Hematopoietic multipotent progenitor cell treated with erythropoietin and hydrocortisone succinate and interleukin-3 and kit ligand, for 4 days (in vitro differentiated cells): ENCODE data around the gene PSMD1.

ENCODE experiments used
- DNase-seq: peaks from one replicate; pipeline ENCODE4 v3.0.0-alpha.2; 2015

The PSMD1 gene

DNA sequence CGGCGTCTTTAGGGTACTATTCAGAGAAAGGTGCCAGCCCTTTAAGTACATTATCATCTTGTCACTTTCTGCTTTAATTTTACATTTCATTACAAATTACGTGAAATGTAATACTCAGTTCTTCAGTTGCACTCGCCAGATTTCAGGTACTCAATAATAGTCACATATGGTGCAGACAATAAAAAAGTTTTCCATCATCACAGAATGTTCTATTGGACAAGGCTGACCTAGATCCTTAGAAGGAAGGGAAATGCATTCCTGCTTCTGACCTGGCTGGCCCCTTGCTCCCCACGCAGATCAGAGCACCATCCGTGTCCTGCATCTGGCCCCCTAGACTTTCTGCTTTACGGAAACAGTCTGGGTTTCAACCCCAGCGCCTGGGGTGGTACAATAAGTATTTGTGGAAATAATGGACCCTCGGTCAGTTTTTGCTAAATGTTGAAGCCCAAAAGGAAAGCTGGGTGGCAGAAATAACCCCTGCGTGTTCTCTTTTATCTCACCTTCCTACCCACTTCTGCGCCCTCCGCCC lies 20.0 kb upstream of the PSMD1 start:
- no peak for DNase-seq

DNA sequence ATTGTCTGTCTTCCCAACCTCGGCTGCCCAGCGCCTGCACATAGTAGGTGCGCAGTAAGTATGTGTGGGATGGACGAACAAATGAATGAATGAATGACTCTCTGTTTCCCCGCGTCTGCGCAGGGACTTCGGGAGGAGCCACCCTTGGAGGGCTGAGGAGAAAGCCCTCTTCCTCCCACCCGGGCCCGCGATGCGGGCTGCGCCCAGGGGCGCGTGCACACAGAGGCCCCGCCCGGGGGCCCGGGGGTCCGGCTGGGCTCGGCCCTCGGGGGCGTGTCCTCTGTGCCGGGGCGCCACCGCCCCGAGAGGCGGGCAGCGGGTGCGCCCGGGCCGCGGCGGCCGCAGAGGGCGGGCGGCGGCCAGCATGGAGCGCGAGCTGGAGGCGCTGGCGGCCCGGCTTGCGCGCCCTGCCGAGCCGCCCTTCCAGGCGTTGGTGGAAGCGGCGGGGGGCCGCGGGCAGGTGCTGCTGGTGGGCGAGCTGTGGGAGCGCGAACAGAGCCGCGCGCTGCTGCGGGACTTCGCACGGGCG lies 19.4 kb upstream of the PSMD1 start, which contains the start of gene C2orf72:
C2orf72 (plus strand) TSS at position 322 of the 529 bp plus-strand sequence; CDS start at position 365, 43 bp downstream.
- peak; percentile 31 for DNase-seq

DNA sequence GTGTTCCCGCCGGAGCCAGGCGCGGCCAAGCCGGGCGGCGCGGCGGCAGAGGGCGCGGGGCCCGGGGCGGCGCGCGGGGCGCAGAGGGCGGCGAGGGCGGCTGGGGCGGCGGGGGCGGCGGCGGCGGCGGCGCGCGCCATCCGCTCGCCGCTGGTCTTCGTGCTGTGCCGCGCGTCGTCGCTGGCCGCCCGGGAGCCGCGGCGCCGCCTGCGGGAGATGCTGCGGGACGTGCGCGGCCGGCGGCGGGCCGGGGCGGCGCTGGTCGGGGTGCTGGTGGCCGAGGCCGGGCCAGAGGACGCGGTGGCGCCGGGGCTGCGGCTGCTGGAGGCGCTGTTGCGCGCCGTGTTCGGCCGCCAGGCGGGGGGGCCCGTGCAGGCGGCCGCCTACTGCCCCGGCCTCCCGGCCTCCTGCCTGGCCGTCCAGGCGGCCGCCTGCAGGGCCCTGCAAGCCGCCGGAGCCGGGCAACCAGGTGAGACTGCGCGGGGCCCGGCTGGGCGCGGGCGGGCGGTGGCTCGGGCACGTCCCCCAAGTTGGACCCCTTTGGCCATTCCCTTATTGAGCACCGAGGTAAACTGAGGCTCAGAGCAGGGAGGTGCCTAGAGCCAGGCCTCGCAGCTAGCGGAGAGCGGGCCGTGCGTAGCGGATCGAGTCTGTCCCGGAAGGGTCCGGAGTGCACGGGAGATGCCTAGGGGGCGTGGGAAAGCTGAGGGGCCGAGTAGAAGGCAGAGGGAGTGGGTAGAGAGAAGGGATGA lies 18.8 kb upstream of the PSMD1 start:
- DNase-seq = no peak

DNA sequence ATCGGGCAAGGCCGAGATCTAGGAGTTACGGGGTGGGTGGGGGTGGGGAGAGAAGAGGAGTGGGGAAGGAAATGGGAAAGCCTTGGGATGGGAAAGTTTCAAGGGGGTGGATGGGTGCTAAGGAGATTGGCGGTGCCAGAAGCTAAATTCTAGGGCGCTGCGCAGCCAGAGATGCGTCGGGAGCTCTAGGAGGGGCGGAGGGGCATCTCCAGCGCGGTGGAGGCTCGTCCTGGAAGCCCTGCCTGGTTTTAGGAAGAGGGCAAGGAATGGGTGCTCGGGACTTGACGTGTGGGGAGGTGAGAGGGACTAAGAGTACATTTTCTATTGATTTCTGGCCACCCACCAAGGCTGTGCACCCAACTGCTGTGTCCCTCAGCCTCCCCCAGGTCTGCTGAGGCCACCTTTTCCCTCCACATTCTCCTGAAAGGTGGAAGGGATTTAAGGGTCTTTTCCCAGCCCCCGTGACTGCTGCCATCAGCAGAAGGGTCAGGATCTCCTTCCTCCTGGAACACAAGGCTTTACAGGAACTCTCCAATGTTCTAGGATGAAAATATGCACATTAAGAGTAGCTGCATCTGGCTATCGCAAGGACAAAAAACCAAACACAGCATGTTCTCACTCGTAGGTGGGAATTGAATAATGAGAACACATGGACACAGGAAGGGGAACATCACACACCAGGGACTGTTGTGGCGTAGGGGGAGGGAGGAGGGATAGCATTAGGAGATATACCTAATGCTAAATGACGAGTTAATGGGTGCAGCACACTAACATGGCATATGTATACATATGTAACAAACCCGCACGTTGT lies 18.0 kb upstream of the PSMD1 start:
- DNase-seq = no peak

DNA sequence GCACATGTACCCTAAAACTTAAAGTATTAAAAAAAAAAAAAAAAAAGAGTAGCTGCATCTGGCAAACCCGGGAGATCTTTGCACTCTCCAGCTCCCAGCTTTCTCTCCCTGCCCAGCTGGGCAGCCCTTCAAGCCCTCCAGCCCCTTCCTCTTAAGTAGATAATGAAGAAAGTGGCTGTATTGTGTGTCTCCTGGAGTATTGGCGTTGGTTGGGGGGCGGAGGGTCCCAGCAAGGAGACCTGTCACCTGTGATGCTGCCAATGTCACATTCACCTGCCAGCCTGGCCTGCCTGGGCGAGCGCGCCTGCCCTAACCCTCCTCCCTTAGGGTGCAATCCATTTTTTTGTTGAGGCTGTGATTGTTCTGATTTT lies 17.4 kb upstream of the PSMD1 start:
- no peak for DNase-seq

DNA sequence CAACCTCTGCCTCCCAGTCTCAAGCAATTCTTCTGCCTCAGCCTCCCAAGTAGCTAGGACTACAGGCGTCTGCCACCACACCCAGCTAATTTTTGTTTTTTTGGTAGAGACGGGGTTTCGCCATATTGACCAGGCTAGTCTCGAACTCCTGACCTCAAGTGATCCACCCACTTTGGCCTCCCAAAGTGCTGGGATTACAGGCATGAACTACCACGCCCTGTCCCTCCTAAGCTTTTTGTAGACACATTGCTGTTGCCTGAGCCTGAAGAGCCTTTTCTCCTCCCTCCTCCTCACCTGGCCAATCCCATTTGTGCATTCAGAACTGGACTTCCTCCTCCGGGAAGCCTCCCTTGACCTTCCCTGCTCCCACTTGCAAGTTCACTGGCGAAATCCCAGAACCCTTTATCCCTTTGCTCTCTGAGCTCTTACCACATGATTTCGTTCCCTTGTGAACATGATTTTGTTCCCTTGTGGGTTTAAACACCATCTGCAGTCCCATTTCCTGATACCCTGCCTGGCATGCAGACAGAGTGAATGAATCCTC lies 16.8 kb upstream of the PSMD1 start:
- DNase-seq = no peak

DNA sequence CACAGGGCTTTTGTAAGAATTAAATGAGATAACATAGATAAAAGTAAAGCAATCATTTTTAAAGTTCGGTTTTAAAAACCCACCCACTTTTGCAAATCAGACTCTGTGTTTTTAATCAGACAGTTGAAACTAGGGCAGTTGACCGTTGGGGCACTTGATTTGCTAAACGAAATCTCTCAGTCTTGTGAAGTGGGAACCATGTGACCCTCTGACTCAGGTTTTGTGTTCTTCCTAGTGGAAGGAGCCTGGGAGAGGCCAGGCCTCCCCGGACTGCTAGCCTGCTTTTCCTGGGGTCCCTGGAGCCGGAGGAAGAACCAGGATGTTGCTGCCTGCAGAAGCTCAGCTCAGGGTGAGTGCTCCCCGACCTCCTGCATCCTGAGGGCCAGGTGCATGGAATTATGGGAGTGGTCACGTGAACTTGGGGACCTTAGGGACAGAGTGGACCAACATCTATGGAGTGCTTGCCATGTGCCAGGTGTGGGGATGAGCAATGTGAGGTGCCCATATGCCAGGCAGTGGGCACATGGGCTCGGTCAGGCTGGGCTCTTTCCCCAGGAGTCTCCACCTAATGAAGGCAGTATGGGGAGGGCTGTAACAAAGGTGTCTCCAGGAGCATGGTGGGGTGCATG lies 15.5 kb upstream of the PSMD1 start:
- DNase-seq = no peak

DNA sequence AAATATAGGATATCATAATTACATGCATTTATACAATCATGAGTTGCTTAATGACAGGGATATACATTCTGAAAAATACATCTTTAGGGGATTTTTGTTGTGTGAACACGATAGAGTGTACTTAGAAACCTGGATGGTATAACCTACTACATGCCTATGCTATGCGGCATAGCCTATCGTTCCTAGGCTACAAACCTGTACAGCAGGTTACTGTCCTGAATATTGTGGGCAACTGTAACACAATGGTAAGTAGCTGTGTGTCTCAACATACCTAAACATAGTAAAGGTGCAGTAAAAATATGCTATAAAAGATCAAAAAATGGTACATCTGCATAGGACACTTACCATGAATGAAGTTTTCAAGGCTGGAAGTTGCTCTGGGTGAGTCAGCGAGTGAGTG lies 12.9 kb upstream of the PSMD1 start:
- no peak for DNase-seq

DNA sequence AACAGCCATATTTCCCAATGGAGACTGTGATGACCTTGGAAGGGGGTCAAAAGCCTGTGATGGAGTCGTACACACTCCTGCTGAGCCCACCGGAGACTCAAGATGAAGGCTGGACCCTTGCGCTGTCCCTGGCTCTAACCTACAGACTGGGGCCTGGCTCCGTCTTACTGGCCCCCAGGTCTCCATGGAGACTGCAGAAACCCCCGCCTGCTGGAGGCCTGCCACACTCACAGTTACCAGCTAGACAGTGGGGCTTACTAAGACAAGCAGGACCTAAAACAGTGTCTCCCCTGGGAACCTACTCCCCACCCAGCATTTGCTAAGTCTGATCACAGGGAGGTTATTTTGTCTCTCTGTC lies 9.8 kb upstream of the PSMD1 start:
- no peak for DNase-seq

DNA sequence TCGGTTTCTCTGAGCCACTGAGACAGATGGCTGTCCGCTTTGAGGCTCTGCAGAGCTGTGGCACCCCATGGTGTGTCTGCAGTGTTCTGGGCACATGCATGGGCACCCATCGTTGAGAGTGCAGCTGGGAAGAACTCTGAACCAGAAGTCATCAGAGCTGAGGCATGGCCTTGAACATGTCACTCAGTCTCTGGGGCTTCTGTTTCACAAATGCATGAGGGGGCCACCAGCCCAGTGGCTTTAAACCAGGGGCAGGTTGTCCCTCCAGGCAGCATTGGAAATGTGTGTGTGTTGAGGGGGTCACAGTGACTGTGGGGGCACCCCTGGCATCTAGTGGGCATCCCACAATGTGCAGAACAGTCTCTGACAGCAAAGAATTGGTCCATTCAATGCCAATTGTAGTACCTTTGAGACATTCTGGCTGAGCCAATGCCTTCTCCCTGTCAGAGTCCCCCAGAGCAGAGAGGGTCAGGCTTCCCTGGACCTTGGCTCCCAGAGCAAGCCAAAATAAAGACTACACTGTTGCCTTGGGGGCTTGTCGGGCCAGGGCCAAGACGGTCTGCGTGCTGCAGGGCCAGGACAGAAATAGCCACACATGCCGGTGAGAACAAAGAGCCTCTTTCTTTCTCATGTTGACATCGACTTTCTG lies 9.3 kb upstream of the PSMD1 start:
- no peak for DNase-seq

DNA sequence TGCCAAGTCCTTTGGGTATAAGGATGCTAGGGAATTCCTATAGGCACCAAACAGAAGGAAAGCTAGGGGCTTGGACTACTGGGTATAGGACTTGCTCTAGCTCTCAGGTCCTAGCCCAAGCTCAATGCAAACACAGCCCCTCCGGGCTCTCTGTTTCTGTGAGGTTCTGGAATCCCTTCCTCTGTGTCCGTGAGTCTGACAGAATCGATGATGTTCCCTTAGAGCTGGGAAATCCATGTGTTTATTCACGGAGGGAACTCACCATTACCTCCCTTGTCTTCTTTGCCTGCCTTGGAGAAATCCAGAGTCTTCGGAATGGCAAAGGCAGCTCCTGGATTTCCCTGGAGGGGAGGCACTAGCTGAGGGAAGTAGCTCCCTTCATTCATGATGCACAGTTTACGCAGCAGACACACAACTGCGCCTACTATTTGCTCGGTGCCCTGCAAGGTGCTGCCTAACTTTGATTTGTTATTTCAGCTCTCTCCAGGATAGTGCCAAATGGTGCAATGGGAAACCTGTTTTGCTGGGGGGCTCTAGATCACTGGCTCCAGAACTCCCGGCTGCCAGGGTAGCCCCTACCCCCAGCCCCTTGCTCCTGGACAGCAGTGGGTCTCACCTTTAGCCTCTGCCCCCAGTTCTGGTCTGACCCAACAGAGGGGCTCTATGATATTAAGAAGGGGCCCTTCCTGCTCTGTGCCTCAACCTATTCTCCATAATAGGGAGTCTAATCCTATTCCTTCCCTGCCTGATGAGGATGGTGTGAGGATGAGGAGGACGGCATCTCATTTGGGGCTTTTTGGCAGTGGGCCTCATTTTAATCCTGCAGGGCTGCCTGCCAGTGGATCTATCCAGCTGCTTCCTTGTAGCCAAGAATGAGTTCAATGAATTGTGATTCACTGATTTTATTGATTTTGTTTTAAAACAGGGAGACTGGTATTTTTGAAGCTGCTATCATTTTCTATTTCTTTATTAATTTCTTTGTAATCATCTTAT lies 8.4 kb upstream of the PSMD1 start:
- DNase-seq = no peak

DNA sequence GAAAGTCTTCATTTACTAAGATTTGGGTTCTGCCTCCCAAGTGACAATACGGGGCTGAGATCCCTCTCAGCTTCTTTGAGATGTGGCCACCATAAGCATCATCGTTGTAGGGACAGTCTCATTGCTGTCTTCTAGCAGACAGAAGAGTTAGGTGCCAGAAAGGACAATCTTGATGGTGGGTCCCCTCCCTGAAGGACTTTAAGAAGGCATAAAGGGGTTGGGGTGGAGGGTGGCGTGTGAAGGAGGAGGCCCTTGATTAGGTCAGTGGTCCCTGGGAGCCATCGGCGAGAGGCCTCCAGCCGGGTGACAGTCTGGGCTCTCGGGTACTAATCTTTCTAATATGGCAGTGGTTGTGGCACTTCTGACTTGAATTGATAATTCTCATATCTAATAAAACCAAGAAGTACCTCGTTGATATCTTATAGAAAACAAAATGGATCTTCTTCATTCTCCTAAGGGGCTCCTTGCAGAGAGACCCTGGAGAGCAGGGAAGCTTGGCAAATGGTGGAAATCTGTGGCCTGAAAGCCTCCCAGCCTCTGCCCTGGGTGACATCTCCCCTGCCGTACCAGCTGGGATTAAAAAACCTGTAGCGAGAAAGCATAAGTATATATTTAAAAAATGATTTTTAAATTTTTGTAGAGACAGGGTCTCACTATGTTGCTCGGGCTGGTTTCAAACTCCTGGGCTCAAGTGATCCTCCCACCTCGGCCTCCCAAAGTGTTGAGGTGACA lies 7.2 kb upstream of the PSMD1 start:
- DNase-seq = no peak

DNA sequence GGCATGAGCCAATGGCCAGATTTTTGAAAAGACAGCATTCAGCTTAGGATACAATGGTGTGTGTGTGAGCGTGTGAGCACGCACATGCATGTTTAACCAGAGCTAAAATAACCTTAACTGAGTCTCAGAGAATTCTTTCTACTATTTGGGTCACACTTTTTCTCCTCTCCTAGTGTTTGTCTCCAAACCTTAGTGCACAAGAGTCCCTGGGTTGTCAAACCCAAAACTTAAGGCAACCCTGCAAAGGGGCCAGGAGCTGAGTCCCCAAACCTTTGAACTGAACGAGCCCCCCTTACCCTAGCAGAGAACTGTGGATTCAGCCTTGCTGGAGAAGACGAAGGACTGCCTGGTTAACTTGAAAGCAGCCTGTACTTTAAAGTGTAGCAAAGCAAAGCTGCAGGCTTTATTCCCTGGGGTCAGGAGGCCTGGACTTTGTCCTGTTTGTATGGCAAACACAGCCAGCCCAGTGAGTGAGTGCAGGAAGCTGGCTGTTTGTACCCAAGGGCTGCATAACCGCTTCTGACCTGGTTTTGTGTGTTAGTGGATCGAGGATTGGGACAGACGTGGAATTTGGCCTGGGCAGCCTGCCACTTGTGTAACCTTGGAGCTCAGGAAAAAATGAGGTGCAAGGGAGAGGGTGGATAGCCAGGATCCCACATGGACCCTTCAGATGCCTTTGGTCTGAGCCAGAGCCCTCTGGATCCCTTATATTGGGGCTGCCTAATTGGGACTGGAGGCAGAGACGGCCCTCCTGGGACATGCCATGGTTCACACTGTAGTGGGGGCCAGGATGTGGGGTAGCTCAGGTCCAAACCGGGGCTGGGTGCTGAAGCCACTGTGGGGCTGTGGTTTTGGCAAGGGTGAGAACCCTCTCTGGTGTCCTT lies 6.4 kb upstream of the PSMD1 start:
- DNase-seq = no peak

DNA sequence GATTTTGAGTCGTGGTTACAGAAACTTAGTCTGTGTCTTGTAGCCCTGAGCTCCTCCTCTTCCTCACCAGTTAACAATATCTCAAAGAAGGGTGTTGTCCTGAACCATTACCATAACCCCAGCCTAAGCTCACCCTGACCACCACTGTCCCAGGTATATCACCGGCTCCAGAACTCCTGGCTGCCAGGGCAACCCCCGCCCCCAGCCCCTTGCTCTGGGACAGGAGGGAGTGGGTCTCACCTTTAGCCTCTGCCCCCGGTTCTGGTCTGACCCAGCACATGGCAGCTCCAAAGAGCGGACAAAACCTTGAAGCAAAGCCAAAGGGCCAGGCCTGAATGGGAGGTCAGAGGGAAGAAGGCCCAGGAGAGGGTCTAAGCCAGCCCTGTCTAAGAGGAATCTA lies 5.6 kb upstream of the PSMD1 start:
- no peak for DNase-seq

DNA sequence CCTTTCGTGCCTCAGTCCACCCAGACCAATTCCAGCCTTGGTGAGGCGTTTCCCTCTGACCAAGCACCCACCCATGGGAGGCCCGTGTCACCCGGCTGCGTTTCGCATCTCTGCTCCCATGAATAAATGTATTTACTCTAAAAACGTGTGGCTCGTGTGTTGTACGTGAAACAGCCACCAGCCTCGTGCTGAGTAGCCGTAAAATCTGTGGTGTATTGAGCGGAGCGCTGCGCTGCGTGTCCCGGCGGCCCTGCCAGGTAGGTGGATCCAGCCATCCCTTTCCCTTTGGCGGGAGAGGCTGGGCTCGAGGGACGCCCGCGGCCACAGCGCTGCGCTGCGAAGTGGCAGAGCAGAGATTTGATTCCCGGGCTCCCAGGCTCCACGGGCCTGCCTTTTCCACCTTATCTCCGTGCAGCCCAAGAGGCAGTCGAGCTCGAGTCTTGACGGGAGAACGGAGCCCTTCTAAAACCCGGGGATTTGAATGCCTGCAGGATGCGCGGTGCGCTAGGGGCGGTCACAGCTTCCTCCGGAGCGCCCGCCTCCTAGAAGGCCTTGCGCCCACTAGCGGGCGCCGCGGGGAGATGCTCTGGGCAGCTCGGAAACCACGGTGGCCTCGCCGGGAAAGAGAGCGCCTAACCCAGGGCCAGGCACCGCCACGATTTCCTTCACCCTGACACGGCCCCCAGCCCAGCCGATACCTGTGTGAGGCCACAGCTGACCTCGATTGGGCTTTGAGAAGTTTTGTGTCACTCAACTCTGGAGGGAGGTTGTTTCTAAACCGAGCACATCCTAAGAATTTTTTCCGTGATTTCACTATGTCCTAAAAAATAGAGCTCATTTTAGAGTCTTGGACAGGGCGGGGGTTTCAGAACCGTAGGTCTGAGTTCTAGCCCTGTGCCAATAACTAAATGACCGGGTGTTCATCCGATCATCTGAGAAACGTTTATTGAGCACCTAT lies 3.9 kb upstream of the PSMD1 start:
- DNase-seq = peak; percentile 92

DNA sequence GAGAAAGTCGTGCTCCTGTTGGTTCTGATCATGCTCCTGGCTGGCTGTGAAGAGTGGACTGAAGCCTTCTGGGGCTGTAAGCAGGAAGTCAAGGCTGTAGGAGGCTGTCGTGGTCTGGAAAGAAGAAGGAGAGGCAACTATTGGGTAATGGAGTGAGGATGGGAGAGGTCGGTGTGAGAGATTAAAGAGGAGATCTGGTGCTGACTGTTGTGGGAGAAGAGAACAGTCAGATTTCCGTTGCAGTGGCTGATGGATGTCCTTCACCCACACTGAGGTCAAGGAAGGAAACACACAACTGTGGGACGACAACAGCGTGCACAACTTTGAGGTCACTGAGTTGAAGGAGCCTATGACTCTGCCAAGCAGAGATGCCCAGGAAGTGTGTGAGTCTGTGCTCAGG lies 2.8 kb upstream of the PSMD1 start:
- peak; percentile 25 for DNase-seq

DNA sequence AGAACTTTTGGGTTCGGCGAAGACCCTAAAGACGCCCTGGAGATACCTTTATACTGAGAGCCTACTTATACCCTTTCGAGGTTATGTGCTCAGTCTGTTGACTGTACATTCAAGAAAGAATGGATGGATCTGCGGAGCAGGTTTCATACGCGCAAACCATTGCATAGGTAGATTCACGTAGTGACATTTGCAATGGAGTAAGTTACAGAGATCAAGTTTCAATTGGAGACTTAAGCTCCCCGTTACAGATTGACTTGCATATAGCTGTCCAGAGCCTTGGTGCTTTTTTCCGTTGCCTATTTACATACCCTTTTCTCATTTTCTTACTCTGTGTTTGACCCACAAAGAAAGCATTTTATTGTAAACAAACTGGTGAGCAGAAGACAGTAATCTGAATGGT lies 923 bp downstream of the PSMD1 start:
- DNase-seq = no peak
